Lower lobe of right lung (tissue), 2 donors: ENCODE results near the gene POMGNT2. TPM values are rescaled to one million over a fixed set of nuclear protein-coding genes. Genes with fewer than 3 reads are reported as not detected.

Experiments used
- ATAC-seq, 2 donors: fragments of 200-7000 bp; cut with Tn5 transposase; one replicate each; pipeline ENCODE4 v1.9.1; 2020 to 2022; ENCODE audit warnings: mild to moderate bottlenecking in 2 of 2, moderate library complexity in 2 of 2
- DNase-seq: peaks from one replicate; pipeline ENCODE4 v3.0.0-alpha.2; 2020
- H3K27ac ChIP-seq: fragments of 200-600 bp; one replicate; pipeline ENCODE4 v1.8.0; 2022
- H3K27me3 ChIP-seq: fragments of 200-600 bp; one replicate; pipeline ENCODE4 v1.8.0; 2022; ENCODE audit warnings: low read depth
- H3K36me3 ChIP-seq: fragments of 200-600 bp; one replicate; pipeline ENCODE4 v1.8.0; 2022; ENCODE audit warnings: mild to moderate bottlenecking
- H3K4me1 ChIP-seq: fragments of 200-600 bp; one replicate; pipeline ENCODE4 v1.8.0; 2022
- H3K4me3 ChIP-seq: fragments of 200-600 bp; one replicate; pipeline ENCODE4 v1.8.0; 2022; ENCODE audit warnings: mild to moderate bottlenecking
- H3K9me3 ChIP-seq: fragments of 200-600 bp; one replicate; pipeline ENCODE4 v1.8.0; 2022
- intact Hi-C: fragments of 100-400 bp; cut with DNase I; formaldehyde crosslinking; loops from one replicate; pipeline ENCODE4 v1.11.0; 2022
- long read RNA-seq: library from polyadenylated mRNA; unstranded; transcript quantifications from one replicate; pipeline ENCODE4 v2.0.0, GENCODE V29; 2021
- total RNA-seq: library from RNA; stranded (reverse); fragmentation: NEBNext Ultra II Directional; extraction: Animal tissue kit (Norgen Biotek cat#: 25700); gene quantifications from one replicate; pipeline ENCODE4 v1.2.1, GENCODE V29; 2021
- TF ChIP-seq, protein P1 (sequence below): fragments of 200-600 bp; IDR thresholded peaks from one replicate; pipeline ENCODE4 v1.8.0; 2022; ENCODE audit warnings: antibody characterized with exemption, mild to moderate bottlenecking
- donor health status: DM: no; HTN: yes; CAD: no; lungs with severe emphysema.

The POMGNT2 gene
- total RNA-seq = 9.9 TPM
- long read RNA-seq, transcript POMGNT2-201 (2 exons, 2,544 nt) = major isoform, 12 of 23 reads
- long read RNA-seq, partial matches to known transcripts = 11 of 23 reads
- long read RNA-seq, other reads (novel, unspliced or antisense) = 0 of 23 reads

- DNase-seq (peak; percentile 91), ATAC-seq (peak; percentile 97 to 99)
- H3K27ac ChIP-seq = peak within 1 kb of the TSS; percentile 67
- no peaks in the 10 kb centered on the region for H3K27me3 ChIP-seq
- H3K4me1 ChIP-seq = peaks cover 22% of the 10 kb centered on the region
- peak within 1 kb of the TSS; percentile 81 for H3K4me3 ChIP-seq
- intact Hi-C loops = no loop called here
- TF ChIP-seq, protein P1, sequence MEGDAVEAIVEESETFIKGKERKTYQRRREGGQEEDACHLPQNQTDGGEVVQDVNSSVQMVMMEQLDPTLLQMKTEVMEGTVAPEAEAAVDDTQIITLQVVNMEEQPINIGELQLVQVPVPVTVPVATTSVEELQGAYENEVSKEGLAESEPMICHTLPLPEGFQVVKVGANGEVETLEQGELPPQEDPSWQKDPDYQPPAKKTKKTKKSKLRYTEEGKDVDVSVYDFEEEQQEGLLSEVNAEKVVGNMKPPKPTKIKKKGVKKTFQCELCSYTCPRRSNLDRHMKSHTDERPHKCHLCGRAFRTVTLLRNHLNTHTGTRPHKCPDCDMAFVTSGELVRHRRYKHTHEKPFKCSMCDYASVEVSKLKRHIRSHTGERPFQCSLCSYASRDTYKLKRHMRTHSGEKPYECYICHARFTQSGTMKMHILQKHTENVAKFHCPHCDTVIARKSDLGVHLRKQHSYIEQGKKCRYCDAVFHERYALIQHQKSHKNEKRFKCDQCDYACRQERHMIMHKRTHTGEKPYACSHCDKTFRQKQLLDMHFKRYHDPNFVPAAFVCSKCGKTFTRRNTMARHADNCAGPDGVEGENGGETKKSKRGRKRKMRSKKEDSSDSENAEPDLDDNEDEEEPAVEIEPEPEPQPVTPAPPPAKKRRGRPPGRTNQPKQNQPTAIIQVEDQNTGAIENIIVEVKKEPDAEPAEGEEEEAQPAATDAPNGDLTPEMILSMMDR = no peak
- no peaks in the 10 kb centered on the region for H3K9me3 ChIP-seq
- H3K36me3 ChIP-seq = no peaks in the 10 kb centered on the region
Observed at GRCh38 chr3:43105596-43106292, at the start of gene POMGNT2. Gene POMGNT2, minus strand, starts transcription at chr3:43106079. Its CDS starts 24,648 bp downstream, at chr3:43081431.

GRCh38 chr3:43154980-43155379, 49.1 kb upstream of the POMGNT2 start:
- Histone ChIP-seq H3K9me3 (no peaks in the 10 kb centered on the region), H3K4me3 (no peak overlapping the region), H3K27ac (no peak overlapping the region), H3K4me1 (peaks cover 6% of the 10 kb centered on the region), H3K36me3 (no peaks in the 10 kb centered on the region), H3K27me3 (no peaks in the 10 kb centered on the region)
- intact Hi-C loops = no loop called here
- DNase-seq (no peak), ATAC-seq (no peak)
- TF ChIP-seq, protein P1 = no peak

GRCh38 chr3:43153216-43154083, 47.6 kb upstream of the POMGNT2 start:
- H3K4me3 ChIP-seq = no peak overlapping the region
- H3K4me1 ChIP-seq = peaks cover 6% of the 10 kb centered on the region
- TF ChIP-seq, protein P1 = no peak
- no peak for DNase-seq
- no peaks in the 10 kb centered on the region for H3K27me3 ChIP-seq
- intact Hi-C loops = no loop called here
- no peak overlapping the region for H3K27ac ChIP-seq
- H3K36me3 ChIP-seq = no peaks in the 10 kb centered on the region
- H3K9me3 ChIP-seq = no peaks in the 10 kb centered on the region
- ATAC-seq = peak; percentile 72 to 74

DNA sequence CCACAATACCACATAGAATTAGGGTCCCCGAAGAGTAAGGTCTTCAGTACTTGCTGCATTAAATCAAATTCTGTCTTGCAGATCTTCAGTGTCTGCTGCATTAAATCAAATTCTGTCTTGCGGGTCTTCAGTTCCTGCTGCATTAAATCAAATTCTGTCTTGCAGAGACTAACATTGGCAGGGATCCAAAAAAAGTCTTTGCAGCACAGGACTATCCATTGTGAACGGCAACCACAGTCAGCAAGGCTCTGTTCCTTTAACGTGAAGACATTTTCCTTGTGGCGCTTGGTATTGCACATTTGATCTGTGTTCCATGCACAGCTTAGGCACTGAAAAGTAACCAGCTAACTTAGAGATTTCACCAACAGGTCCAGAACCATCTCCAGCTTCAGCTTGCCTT, 46.8 kb upstream of the POMGNT2 start:
- DNase-seq = no peak
- intact Hi-C loops = no loop called here
- TF ChIP-seq, protein P1 = no peak
- Histone ChIP-seq H3K27me3 (no peaks in the 10 kb centered on the region), H3K4me3 (no peak overlapping the region), H3K4me1 (peaks cover 6% of the 10 kb centered on the region), H3K36me3 (no peaks in the 10 kb centered on the region), H3K27ac (no peak overlapping the region), H3K9me3 (no peaks in the 10 kb centered on the region)
- ATAC-seq = no peak

GRCh38 chr3:43148033-43148432, 42.2 kb upstream of the POMGNT2 start:
- Histone ChIP-seq H3K9me3 (no peaks in the 10 kb centered on the region), H3K36me3 (no peaks in the 10 kb centered on the region), H3K27ac (no peak overlapping the region), H3K4me3 (no peak overlapping the region), H3K4me1 (peaks cover 3% of the 10 kb centered on the region), H3K27me3 (no peaks in the 10 kb centered on the region)
- intact Hi-C loops = no loop called here
- TF ChIP-seq, protein P1 = no peak
- DNase-seq = no peak
- no peak for ATAC-seq
